Heart right ventricle (tissue), 16 donors: Measurements from ENCODE around the gene ARHGEF12. TPM values are rescaled to one million over a fixed set of nuclear protein-coding genes. Genes with fewer than 3 reads are reported as not detected.

ENCODE experiments used
- ATAC-seq, 8 donors: fragments of 200-7000 bp; cut with Tn5 transposase; one replicate each; pipeline ENCODE4 v1.9.1; 2020; ENCODE audit warnings: mild to moderate bottlenecking in 8 of 8, moderate library complexity in 8 of 8, moderate number of reproducible peaks in 1 of 8
- DNase-seq, 2 donors: peaks; one replicate each; pipeline ENCODE4 v3.0.0-alpha.2; 2020
- H3K27ac ChIP-seq, 10 donors: fragments of 200-600 bp; sonication (generic) in 2 of 10; one replicate each; pipeline versions ENCODE4 v1.5.0 to v1.8.0; 2020 to 2022; ENCODE audit warnings: mild to moderate bottlenecking in 3 of 10
- H3K27me3 ChIP-seq, 7 donors: fragments of 200-600 bp; one replicate each; pipeline ENCODE4 v1.8.0; 2021 to 2022; ENCODE audit warnings: mild to moderate bottlenecking in 2 of 7
- H3K36me3 ChIP-seq, 9 donors: fragments of 200-600 bp; sonication (generic) in 1 of 9; one replicate each; pipeline versions ENCODE4 v1.5.0 to v1.8.0; 2020 to 2022; ENCODE audit warnings: mild to moderate bottlenecking in 2 of 9
- H3K4me1 ChIP-seq, 9 donors: fragments of 200-600 bp; sonication (generic) in 1 of 9; one replicate each; pipeline versions ENCODE4 v1.5.0 to v1.8.0; 2020 to 2022; ENCODE audit warnings: mild to moderate bottlenecking in 4 of 9
- H3K4me3 ChIP-seq, 10 donors: fragments of 200-600 bp; sonication (generic) in 2 of 10; one replicate each; pipeline versions ENCODE4 v1.5.0 to v1.8.0; 2020 to 2022; ENCODE audit warnings: mild to moderate bottlenecking in 7 of 10, moderate library complexity in 2 of 10
- H3K9me3 ChIP-seq, 11 donors: fragments of 200-600 bp in 10 of 11; sonication (generic) in 2 of 11; one replicate each; pipeline versions ENCODE4 v1.5.0 to v1.8.0; 2013 to 2022; ENCODE audit warnings: mild to moderate bottlenecking in 2 of 11, control low read depth in 1 of 11, moderate library complexity in 1 of 11
- CTCF ChIP-seq, 9 donors: fragments of 200-600 bp; sonication (generic) in 2 of 9; IDR thresholded peaks; one replicate each; pipeline versions ENCODE4 v1.5.0 to v1.8.0; 2021 to 2022; ENCODE audit warnings: antibody characterized with exemption in 9 of 9, mild to moderate bottlenecking in 5 of 9, moderate library complexity in 1 of 9
- WGBS, 2 donors: extraction: QIAGEN DNeasy Blood & Tissue Kit; methylation state at CpG; one replicate each; pipeline ENCODE4 v1.1.7; 2013; ENCODE audit warnings: inconsistent platforms in 1 of 2; 5-methylcytosine and 5-hydroxymethylcytosine counted together
- intact Hi-C, 10 donors: fragments of 100-400 bp; cut with DNase I; formaldehyde crosslinking; loops; one replicate each; pipeline versions ENCODE4 v1.11.1 to v1.14.2; 2022
- polyA plus RNA-seq, 2 donors: library from polyadenylated mRNA; stranded (reverse); fragments of 200-250 nt; gene quantifications; one replicate each; pipeline ENCODE4 v1.2.3, GENCODE V29; 2013
- total RNA-seq, 10 donors: library from RNA; stranded (reverse); fragmentation: NEBNext Ultra II Directional in 3 of 10; extraction: Animal tissue kit (Norgen Biotek cat#: 25700) in 3 of 10; gene quantifications; one replicate each; pipeline versions ENCODE4 v1.2.1 to v1.2.4, GENCODE V29; 2021 to 2023
- donor health status: Arrhythmogenic right ventricular cardiomyopathy.
- donor health status: ischemic (EF 13 %, LVEDD 7.1; RV severe dilation, severe dysfunction).
- donor health status: healthy with polysubstance abuse.
- donor health status: DM: no; HTN: yes; CAD: no.
- donor health status: DM: no; HTN: no; CAD: no.
- donor health status: ischemic (EF 25% LVEDD 6.9; RV normal size, moderate dysfunction).
- donor health status: ischemic (EF 25% LVEDD 5.7; RV mildly dilated, moderate dysfunction).
- donor health status: healthy.
- donor health status: DM: yes; HTN: yes; CAD: no.
- donor health status: Ischemic cardiomyopathy.
- donor health status: ischemic (EF 35%, LVEDD 5.7; RV mildly dilated, moderate dysfunction).
- donor health status: nonischemic (EF 11% LVEDD 7.7; RV severe dilation, severe dysfunction).
- donor health status: DM: yes; HTN: yes; CAD: no.
- donor health status: PGD.
- donor health status: ischemic (EF 29% LVEDD 5.4; RV normal size, mild dysfunction).
- donor health status: nonischemic (EF 23%, LVEDD 6.1; RV moderate dilation, normal function).

Gene ARHGEF12
- total and polyA plus RNA-seq, 12 donors = 20.0 to 155 (median 110) TPM

- Histone ChIP-seq H3K27ac (peak overlapping the region in 1 of 10 donors; percentile 9), H3K9me3 (no peaks in the 10 kb centered on the region), H3K4me3 (no peak overlapping the region), H3K4me1 (peaks cover 0 to 14% (median 3%) of the 10 kb centered on the region in 9 donors), H3K27me3 (peaks cover 0 to 72% (median 25%) of the 10 kb centered on the region in 7 donors), H3K36me3 (no peaks in the 10 kb centered on the region)
- no peak for DNase-seq
- TF ChIP-seq CTCF (IDR thresholded peaks at IDR 0.05) = no peak
- 19 to 26% methylated on average over 39 of the region's 39 CpGs for WGBS, 2 donors
- intact Hi-C loops = loop anchor here in 7 of 10 donors (10.0 kb wide), 4 partner anchors 288 to 678 kb away; no protein-coding TSS in a partner anchor
- peak in 7 of 8 donors; percentile 21 to 56 (median 45) for ATAC-seq
Observed at GRCh38 chr11:120516461-120517389, 180.5 kb downstream of the ARHGEF12 start.

- 42 to 46% methylated on average over 13 of the region's 13 CpGs for WGBS, 2 donors
- H3K4me1 ChIP-seq = peaks cover 0 to 14% (median 3%) of the 10 kb centered on the region in 9 donors
- TF ChIP-seq CTCF (IDR thresholded peaks at IDR 0.05) = no peak
- H3K9me3 ChIP-seq = no peaks in the 10 kb centered on the region
- intact Hi-C loops = loop anchor here in 7 of 10 donors (10.0 kb wide), 4 partner anchors 287 to 677 kb away; no protein-coding TSS in a partner anchor
- H3K27me3 ChIP-seq = peaks cover 0 to 69% (median 28%) of the 10 kb centered on the region in 7 donors
- ATAC-seq = peak in 4 of 8 donors; percentile 26 to 63 (median 43)
- H3K27ac ChIP-seq = peak overlapping the region in 1 of 10 donors; percentile 9
- H3K36me3 ChIP-seq = no peaks in the 10 kb centered on the region
- DNase-seq = no peak
- H3K4me3 ChIP-seq = no peak overlapping the region
Observed at GRCh38 chr11:120517390-120517761, 181.2 kb downstream of the ARHGEF12 start.

GRCh38 chr11:120517801-120518291 is 181.6 kb downstream of the ARHGEF12 start:
- H3K36me3 ChIP-seq = no peaks in the 10 kb centered on the region
- no peak overlapping the region for H3K27ac ChIP-seq
- peaks cover 0 to 14% (median 3%) of the 10 kb centered on the region in 9 donors for H3K4me1 ChIP-seq
- intact Hi-C loops = loop anchor here in 7 of 10 donors (10.0 kb wide), 4 partner anchors 287 to 677 kb away; no protein-coding TSS in a partner anchor
- peaks cover 0 to 67% (median 27%) of the 10 kb centered on the region in 7 donors for H3K27me3 ChIP-seq
- 72 to 79% methylated on average over 7 of the region's 7 CpGs for WGBS, 2 donors
- no peak for TF ChIP-seq CTCF (IDR thresholded peaks at IDR 0.05)
- H3K9me3 ChIP-seq = no peaks in the 10 kb centered on the region
- DNase-seq = no peak
- no peak overlapping the region for H3K4me3 ChIP-seq
- ATAC-seq = peak in 1 of 8 donors; percentile 56

- WGBS, 2 donors = 97 to 98% methylated on average over 7 of the region's 7 CpGs
Observed at GRCh38 chr11:120518356-120518755, 182.1 kb downstream of the ARHGEF12 start.

More at GRCh38 chr11:120518356-120518755, 182.1 kb downstream of the ARHGEF12 start:
- Histone ChIP-seq H3K27ac (no peak overlapping the region), H3K4me3 (no peak overlapping the region), H3K36me3 (no peaks in the 10 kb centered on the region), H3K9me3 (no peaks in the 10 kb centered on the region), H3K4me1 (peaks cover 0 to 14% (median 3%) of the 10 kb centered on the region in 9 donors), H3K27me3 (peaks cover 0 to 63% (median 22%) of the 10 kb centered on the region in 7 donors)
- intact Hi-C loops = loop anchor here in 7 of 10 donors (10.0 kb wide), 4 partner anchors 286 to 676 kb away; no protein-coding TSS in a partner anchor
- TF ChIP-seq CTCF (IDR thresholded peaks at IDR 0.05) = no peak
- DNase-seq = no peak
- ATAC-seq = no peak
